Fibroblast of mammary gland (primary cell): ENCODE measurements around the gene LHFPL2.

ENCODE experiments used
- DNase-seq: peaks from one replicate; pipeline ENCODE4 v3.0.0-alpha.2; 2010; ENCODE audit warnings: low read depth
- H3K4me3 ChIP-seq: 2 replicates; pipeline ENCODE4 v1.5.1; 2011; ENCODE audit warnings: low read depth, mild to moderate bottlenecking, low read length, moderate library complexity; ENCODE audit not compliant: control insufficient read depth
- TF ChIP-seq, protein P1 (sequence below): conservative IDR thresholded peaks from 2 replicates; pipeline ENCODE4 v1.5.1; 2011; ENCODE audit warnings: low read depth, low read length, inconsistent platforms; ENCODE audit not compliant: control insufficient read depth, insufficient read depth

The LHFPL2 gene

DNA sequence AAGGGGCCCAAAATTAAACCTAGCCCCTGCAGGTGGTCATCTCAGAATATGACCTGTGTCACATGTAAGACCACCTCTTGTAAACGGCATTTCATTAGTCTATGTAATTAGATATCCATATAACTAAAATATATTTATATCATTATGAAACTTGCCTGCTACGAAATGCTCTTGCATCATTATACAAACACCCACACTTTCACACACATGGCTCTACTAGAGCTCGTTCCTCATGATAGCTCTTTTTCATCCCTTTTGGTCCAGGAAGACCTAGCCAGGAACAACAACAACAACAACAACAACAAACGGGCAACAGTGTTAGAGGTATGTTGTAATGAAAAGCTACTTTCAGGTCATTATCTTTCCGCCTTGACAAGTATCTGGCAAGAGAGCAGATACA is 58.6 kb downstream of the LHFPL2 start:
- TF ChIP-seq, protein P1, sequence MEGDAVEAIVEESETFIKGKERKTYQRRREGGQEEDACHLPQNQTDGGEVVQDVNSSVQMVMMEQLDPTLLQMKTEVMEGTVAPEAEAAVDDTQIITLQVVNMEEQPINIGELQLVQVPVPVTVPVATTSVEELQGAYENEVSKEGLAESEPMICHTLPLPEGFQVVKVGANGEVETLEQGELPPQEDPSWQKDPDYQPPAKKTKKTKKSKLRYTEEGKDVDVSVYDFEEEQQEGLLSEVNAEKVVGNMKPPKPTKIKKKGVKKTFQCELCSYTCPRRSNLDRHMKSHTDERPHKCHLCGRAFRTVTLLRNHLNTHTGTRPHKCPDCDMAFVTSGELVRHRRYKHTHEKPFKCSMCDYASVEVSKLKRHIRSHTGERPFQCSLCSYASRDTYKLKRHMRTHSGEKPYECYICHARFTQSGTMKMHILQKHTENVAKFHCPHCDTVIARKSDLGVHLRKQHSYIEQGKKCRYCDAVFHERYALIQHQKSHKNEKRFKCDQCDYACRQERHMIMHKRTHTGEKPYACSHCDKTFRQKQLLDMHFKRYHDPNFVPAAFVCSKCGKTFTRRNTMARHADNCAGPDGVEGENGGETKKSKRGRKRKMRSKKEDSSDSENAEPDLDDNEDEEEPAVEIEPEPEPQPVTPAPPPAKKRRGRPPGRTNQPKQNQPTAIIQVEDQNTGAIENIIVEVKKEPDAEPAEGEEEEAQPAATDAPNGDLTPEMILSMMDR = no peak
- no peak for DNase-seq
- H3K4me3 ChIP-seq = no peak overlapping the region

- TF ChIP-seq, protein P1 = no peak
- no peak overlapping the region for H3K4me3 ChIP-seq
- DNase-seq = no peak
These were observed 60.1 kb downstream of the LHFPL2 start for GRCh38 chr5:78588507-78588906.

GRCh38 chr5:78587775-78588291 is 60.7 kb downstream of the LHFPL2 start:
- peak; percentile 98 for DNase-seq
- TF ChIP-seq, protein P1 = no peak
- no peak overlapping the region for H3K4me3 ChIP-seq

DNA sequence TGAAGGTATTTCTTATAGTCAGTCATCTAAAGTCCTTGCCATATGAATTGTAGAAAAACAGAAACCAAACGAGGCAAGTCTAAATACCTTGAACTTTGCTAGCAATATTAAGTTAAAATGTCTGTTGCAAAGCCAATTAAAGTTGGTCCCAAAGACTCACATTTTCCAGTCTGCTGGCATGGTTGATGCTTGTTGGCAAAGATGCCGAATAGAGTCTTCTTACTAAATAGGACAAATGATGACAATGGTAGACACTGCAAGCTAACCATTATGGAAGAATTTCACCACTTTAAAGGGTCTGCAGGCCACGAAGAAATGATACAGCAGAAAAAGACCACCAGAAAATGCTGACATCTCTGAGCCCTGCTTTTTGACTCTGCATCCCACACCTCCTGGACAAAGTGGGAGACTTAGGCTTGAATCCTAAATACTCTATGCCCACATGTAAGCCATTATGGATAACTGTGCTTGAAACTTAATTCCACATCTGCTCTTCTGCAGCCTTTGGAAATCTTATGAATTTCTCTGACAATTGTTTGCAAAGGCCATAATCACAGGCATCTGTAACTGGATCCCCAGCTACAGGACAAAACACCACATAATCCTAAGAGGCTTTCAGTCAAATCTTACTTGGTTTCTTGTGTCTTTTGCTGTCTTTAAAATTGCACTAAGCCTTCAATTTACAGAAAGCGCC is 61.3 kb downstream of the LHFPL2 start:
- DNase-seq = no peak
- no peak overlapping the region for H3K4me3 ChIP-seq
- TF ChIP-seq, protein P1 = no peak

DNA sequence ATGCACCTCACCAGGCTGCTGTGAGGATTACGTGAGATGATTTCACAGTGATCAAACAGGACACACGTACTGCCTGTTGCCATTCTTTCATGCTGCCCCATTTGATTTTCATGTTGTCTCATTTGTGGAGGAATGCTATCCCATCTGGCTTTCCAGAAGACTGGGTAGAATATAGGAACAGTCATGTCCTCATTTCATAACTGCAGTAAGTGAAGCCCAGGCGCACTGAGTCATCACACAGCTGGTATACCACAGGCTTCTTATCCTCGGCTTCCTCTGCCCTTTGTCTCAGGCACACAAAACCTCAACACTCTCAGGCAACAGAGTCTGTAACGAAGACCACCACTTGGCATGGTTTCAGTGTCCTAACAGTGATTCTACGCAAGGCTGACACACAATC is 62.3 kb downstream of the LHFPL2 start:
- DNase-seq = peak; percentile 100

DNA sequence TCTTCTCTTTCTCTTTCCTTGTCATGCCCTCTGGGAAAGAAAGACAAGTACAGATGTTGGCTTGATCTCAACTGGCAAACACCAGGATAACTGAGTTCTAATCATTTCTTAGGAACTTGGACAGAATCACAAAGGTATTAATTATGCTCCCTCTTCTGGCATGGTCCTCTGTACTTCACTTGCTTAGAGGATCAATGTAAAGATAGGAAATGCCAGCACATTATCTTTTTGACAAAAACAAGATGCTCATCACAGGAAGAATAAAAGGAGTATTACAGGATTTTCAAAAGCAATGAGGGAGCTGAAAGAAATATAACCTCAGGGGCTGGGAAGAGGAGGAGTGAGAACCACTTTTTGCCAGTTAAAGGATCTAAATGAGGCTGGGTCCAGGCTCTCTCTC is 70.6 kb downstream of the LHFPL2 start:
- TF ChIP-seq, protein P1 = no peak
- H3K4me3 ChIP-seq = no peak overlapping the region

More for the DNA sequence above, 62.3 kb downstream of the LHFPL2 start:
- no peak overlapping the region for H3K4me3 ChIP-seq
- TF ChIP-seq, protein P1 = no peak

More for the DNA sequence above, 70.6 kb downstream of the LHFPL2 start:
- DNase-seq = peak; percentile 44
